ENCODE data around the gene CALCOCO1.

DNA sequence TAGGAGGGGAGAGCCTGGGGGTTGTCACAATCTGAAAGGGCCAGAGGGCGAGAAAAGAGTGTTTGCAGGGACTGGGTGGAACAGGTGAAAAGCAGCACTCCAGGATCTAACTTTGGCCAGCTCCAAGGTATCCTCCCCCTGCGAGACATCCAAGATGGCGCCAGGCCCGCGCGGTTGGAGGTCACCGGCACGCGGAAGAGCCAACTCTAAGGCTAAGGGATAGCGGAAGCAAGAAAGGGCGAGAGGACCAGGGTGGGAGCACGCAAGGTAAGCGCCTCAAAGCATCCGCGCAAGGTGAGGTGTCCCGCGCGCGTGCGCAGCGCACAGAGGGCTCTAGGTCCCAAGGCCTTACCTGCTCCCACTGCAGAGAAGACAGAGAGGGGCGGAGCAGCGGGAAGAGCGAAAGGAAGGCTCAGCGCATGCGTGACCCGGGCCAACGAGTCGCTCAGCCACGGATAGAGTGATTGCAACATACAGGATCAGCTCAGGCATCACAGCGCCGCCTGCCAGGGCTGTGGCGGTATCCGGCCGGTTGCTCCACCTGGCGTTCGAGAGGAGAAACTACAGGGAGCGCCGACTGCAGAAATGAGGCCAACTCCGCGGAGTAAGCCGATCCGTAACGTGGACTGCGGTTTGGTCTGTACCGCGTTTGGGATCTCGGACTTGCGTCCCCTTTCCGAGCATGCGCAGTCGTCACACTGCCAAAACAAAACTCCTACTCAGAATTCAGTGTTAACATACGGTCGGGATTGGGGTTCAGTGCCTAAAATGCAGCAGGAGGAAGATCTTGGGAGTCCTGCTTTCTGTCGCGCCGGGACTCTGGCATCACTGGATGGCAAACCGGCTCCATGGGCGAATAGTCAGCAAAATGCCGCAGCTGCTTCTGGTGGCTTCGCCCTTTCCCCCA lies 51.3 kb downstream of the CALCOCO1 start, which contains the start of gene ATP5MC2:
- peak; percentile 95 for TF ChIP-seq POLR2A (IDR thresholded peaks at IDR 0.05; ENCODE audit: low read length)
- no peak for TF ChIP-seq GATA1 (IDR thresholded peaks at IDR 0.05; ENCODE audit: low read depth, low read length)
